ENCODE results near the gene NMNAT2. TPM values are rescaled to one million over a fixed set of nuclear protein-coding genes. Genes with fewer than 3 reads are reported as not detected.

NMNAT2 gene
- total and polyA plus RNA-seq, 2 donors (not counting 3 experiments of a cell fraction or from before 2014, with no cell fraction given) = 0.28 to 0.38 TPM

DNA sequence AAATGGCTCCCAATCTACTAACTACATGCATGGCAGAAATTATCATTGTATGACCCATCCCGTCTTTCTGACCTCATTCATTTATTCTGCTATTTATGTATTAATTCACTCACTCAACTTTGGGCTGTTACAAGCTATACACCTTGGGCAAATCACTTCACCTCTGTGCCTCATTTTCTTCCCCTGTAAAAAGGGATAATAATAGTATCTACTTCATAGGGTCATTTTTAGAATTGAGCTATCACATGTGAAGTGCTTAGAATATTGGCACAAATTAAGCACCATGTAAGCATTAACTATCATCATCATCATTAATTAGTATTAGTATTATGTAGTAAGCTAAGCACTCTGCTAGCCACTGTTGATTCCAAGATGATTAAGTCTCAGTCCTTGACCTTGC is 52.1 kb downstream of the NMNAT2 start:
- dilution Hi-C loops (cut with MboI; ENCODE audit: extremely low pct_ligation_motif_present, low sequenced_read_pairs) (no loop called here), intact Hi-C loops (cut with micrococcal nuclease) (no loop called here)
- H3K27me3 ChIP-seq (ENCODE audit: control insufficient read depth in 2 of 2, insufficient read depth in 2 of 2, low read length in 2 of 2) = peaks cover 0 to 5% of the 10 kb centered on the region in 2 experiments
- H3K9me3 ChIP-seq (replicated peaks; ENCODE audit: control insufficient read depth, insufficient read depth, low read length) = no peaks in the 10 kb centered on the region
- no peak for FAIRE-seq
- H3K9ac ChIP-seq (replicated peaks; ENCODE audit: extremely low read depth, insufficient read depth, low read length) = no peak overlapping the region
- ChIA-PET CTCF (no interaction called here), POLR2A (no interaction called here)
- TF ChIP-seq POLR2AphosphoS5 (IDR thresholded peaks at IDR 0.05; ENCODE audit: insufficient read depth, low read depth, low read length) (no peak), GATA2 (IDR thresholded peaks at IDR 0.05; ENCODE audit: insufficient read depth, insufficient read length, low read depth, low read length) (no peak), JUN (IDR thresholded peaks at IDR 0.05; ENCODE audit: borderline replicate concordance, insufficient read depth, insufficient read length, low read depth) (no peak), MYC (IDR thresholded peaks at IDR 0.05; ENCODE audit: low read depth, low read length) (no peak), FOS (IDR thresholded peaks at IDR 0.05; ENCODE audit: borderline replicate concordance, insufficient read depth, low read length) (no peak), POLR2A (IDR thresholded peaks at IDR 0.05; ENCODE audit: low read depth, low read length) (no peak), EZH2 (IDR thresholded peaks at IDR 0.05; ENCODE audit: borderline replicate concordance, low read depth, low read length, severe bottlenecking) (no peak), CTCF (IDR thresholded peaks at IDR 0.05; ENCODE audit: extremely low read depth in 1 of 2, insufficient read depth in 1 of 2, low read depth in 1 of 2, low read length in 2 of 2) (no peak), MAX (IDR thresholded peaks at IDR 0.05; ENCODE audit: insufficient read depth, insufficient read length) (no peak)
- H2AFZ ChIP-seq (ENCODE audit: low read depth, low read length) = no peak overlapping the region
- no peaks in the 10 kb centered on the region for H3K36me3 ChIP-seq (ENCODE audit: control insufficient read depth in 2 of 2, extremely low read depth in 1 of 2, insufficient read depth in 2 of 2, low read length in 2 of 2)
- no peaks in the 10 kb centered on the region for H3K4me1 ChIP-seq (ENCODE audit: control insufficient read depth, extremely low read depth, insufficient read depth, low read length)
- no peaks in the 10 kb centered on the region for H3K9me1 ChIP-seq (replicated peaks; ENCODE audit: control insufficient read depth, extremely low read depth, insufficient read depth, low read length)
- no peak overlapping the region for H3K4me3 ChIP-seq (replicated peaks in 1 of 3; ENCODE audit: insufficient read depth in 1 of 3, low read depth in 1 of 3, low read length in 3 of 3)
- no peak overlapping the region for H3K27ac ChIP-seq (ENCODE audit: insufficient read depth, low read depth, low read length)
- no TSS peak for BruUV-seq (replicated peaks)
- no peak overlapping the region for H3K4me2 ChIP-seq (ENCODE audit: insufficient read depth, low read length)
- H4K20me1 ChIP-seq (replicated peaks; ENCODE audit: control insufficient read depth, extremely low read depth, insufficient read depth, low read length) = no peaks in the 10 kb centered on the region
- no peak for DNase-seq (ENCODE audit: low read depth, low spot score)
- no peaks in the 10 kb centered on the region for H3K79me2 ChIP-seq (ENCODE audit: control insufficient read depth, insufficient read depth, low read length)
